Dendritic cell treated with granulocyte-macrophage colony-stimulating factor and Interleukin-4, amounts not matched to agents 40 ng/mL and 50 ng/mL, for 4 days (primary cell): ENCODE results near the gene SMAD1.
"Not testable (repeated sequence)": the region's sequence is repeated elsewhere in the genome, so short reads cannot be mapped to it uniquely, and the experiment has no call there.

Source experiments
- H3K27ac Mint-ChIP-seq: one replicate; pipeline ENCODE4 v1.8.0; 2022; ENCODE audit warnings: mild to moderate bottlenecking, mixed read lengths
- H3K27me3 Mint-ChIP-seq: one replicate; pipeline ENCODE4 v1.8.0; 2022; ENCODE audit warnings: mild to moderate bottlenecking, mixed read lengths
- H3K36me3 Mint-ChIP-seq: one replicate; pipeline ENCODE4 v1.8.0; 2022; ENCODE audit warnings: low read depth, mixed read lengths
- H3K4me1 Mint-ChIP-seq: one replicate; pipeline ENCODE4 v1.8.0; 2022; ENCODE audit warnings: low read depth, mixed read lengths
- H3K4me3 Mint-ChIP-seq: one replicate; pipeline ENCODE4 v1.8.0; 2022; ENCODE audit warnings: mild to moderate bottlenecking, moderate library complexity, mixed read lengths
- H3K9me3 Mint-ChIP-seq: one replicate; pipeline ENCODE4 v1.8.0; 2022; ENCODE audit warnings: mixed read lengths
- intact Hi-C: fragments of 100-400 bp; cut with micrococcal nuclease; formaldehyde crosslinking; loops from one replicate; pipeline ENCODE4 v1.15.0; 2022

SMAD1 gene

DNA sequence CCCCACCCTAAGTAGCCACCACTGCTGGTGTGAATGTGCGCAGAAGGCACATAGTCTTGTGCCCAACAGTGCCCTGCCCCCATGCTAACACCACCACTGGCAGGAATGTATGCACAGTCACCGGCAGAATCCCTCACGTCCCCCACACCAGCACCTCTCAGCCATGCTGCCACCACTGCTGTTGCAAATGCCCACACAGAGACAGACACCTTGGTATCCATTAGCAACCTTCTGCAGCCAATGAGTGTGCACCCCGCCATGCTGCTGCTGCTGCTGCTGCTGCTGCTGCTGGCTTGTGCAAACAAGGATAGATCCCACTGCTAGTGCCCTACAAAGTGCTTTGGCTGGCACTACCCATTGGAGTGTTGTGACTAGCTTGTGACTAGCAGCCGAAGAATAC lies 85.1 kb downstream of the SMAD1 start:
- intact Hi-C loops = no loop called here
- Mint-ChIP-seq H3K27me3 (no peaks in the 10 kb centered on the region), H3K36me3 (no peaks in the 10 kb centered on the region), H3K4me1 (no peaks in the 10 kb centered on the region), H3K4me3 (no peak overlapping the region), H3K27ac (no peak overlapping the region), H3K9me3 (peaks cover 15% of the 10 kb centered on the region)

DNA sequence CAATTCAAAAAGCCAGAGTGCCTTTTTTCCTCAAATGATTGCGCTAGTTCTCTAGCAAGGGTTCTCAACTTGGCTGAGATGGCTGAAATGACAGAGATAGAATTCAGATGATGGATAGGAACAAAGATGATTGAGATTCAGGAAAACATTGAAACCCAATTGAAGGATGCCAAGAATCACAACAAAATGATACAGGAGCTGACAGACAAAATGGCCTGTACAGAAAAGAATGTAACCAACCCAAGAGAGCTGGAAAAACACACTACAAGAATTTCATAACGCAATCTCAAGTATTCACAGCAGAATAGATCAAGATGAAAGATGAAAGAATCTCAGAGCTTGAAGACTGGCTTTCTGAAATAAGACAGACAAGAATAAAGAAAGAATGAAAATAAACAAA lies 85.9 kb downstream of the SMAD1 start:
- peaks cover 22% of the 10 kb centered on the region for H3K9me3 Mint-ChIP-seq
- intact Hi-C loops = no loop called here
- H3K36me3 Mint-ChIP-seq = no peaks in the 10 kb centered on the region
- H3K4me3 Mint-ChIP-seq = no peak overlapping the region
- no peak overlapping the region for H3K27ac Mint-ChIP-seq
- no peaks in the 10 kb centered on the region for H3K4me1 Mint-ChIP-seq
- no peaks in the 10 kb centered on the region for H3K27me3 Mint-ChIP-seq

DNA sequence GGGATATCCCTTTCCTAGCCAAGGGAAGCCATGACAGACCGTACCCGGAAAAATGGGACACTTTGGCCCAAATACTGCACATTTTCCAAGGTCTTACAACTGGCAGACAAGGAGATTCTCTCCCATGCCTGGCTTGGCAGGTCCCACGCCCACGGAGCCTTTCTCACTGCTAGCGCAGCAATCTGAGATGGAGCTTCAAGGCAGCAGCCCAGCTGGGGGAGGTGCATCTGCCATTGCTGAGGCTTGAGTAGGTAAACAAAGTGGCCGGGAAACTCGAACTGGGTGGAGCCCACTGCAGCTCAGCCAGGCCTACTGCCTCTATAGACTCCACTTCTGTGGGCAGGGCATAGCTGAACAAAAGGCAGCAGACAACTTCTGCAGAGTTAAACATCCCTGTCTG lies 92.9 kb downstream of the SMAD1 start:
- H3K4me1 Mint-ChIP-seq, H3K4me3 Mint-ChIP-seq, intact Hi-C loops, H3K27ac Mint-ChIP-seq, H3K36me3 Mint-ChIP-seq, H3K9me3 Mint-ChIP-seq, H3K27me3 Mint-ChIP-seq: not testable (repeated sequence)

DNA sequence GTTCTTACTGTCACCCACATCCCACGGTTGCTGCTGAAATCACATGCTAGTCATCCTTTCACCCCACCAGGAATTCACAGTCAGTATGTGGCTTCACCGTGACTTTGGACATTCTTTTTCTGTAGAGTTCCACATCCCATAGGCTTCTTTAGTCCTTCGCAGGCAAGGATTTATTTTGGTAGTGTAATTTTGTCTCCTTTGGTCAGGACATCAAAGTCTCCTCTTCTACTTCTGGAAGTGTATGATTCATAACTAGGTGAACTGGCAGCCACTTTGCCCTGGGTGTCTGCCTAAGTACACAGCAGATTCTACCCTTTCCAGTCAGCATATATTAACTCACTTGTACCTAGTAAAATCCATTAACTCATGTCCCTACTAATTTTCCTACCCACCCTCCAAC lies 99.3 kb downstream of the SMAD1 start:
- no peak overlapping the region for H3K27ac Mint-ChIP-seq
- no peaks in the 10 kb centered on the region for H3K4me1 Mint-ChIP-seq
- intact Hi-C loops = no loop called here
- no peaks in the 10 kb centered on the region for H3K9me3 Mint-ChIP-seq
- H3K27me3 Mint-ChIP-seq = peaks cover 2% of the 10 kb centered on the region
- H3K36me3 Mint-ChIP-seq = no peaks in the 10 kb centered on the region
- no peak overlapping the region for H3K4me3 Mint-ChIP-seq

DNA sequence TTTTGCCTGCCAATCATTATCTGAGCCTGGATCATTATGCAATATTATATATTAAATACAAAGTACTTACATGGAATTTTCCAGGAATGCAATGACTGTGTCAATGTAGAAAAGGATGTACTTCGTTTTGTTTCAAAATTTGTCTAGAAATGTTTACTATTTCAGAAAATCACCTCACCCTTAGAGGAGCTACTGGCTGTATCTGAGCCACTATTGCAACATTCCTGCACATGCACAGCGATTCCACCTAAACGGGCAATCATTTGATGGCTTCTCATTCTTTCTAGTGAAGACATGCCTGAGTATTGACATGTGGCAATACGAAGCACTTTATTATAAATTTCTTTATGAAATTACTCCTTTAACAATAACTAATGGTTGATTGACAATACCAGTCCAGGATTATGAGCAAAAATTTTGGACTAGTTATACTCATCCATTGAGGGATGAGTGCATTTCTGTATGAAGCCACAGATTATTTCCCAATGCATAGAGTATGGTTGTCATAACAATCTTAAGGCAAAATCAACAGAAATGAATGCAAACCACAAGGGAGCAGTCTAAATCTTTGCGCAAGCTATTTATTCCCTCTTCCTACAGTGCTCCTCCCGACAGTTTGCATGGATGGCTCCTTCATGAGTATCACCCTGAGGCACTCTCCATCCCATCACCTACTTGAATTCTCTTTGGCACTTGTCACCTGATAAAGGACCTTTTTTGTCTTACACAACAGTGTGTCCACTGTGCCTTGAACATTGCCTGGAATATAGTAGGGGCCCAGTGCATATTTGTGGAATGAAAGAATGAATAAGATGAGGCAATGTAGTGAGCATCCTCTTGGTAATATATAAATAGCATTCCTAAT lies 101.8 kb downstream of the SMAD1 start:
- H3K36me3 Mint-ChIP-seq = no peaks in the 10 kb centered on the region
- H3K27ac Mint-ChIP-seq = no peak overlapping the region
- intact Hi-C loops = no loop called here
- H3K27me3 Mint-ChIP-seq = peaks cover 4% of the 10 kb centered on the region
- H3K4me3 Mint-ChIP-seq = no peak overlapping the region
- H3K9me3 Mint-ChIP-seq = no peaks in the 10 kb centered on the region
- peaks cover 8% of the 10 kb centered on the region for H3K4me1 Mint-ChIP-seq

DNA sequence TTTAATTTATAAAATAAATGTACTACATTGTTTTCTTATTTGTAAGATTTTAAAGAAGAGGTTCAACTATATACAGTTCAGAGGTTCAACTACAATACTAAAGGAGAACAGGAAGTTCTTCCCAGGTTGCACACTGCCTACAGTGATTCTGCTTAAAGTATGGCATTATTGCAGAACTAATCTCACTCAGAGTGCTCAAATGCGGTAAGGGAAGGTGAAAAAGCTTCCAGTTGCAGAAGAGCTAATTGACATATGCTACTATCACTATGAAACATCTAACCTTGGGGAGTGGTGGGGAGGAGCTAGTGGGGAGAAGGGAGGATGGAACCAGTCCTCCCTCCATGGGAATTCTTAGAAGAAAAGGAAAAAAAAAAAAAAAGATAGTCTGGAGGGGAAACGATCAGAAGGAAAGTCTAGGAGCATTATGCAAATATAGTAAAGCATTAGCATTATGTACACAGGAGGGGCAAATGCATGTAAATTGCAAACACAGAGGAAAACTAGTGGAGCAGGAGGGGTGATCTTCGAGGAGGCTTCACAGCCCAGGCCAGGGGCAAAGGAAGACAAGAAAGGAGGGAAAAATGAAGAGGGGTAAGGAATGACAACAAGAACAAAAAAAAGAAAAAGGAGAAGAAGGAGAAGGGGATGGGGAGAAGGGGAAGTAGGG lies 105.6 kb downstream of the SMAD1 start:
- H3K9me3 Mint-ChIP-seq = no peaks in the 10 kb centered on the region
- H3K27me3 Mint-ChIP-seq = peaks cover 4% of the 10 kb centered on the region
- peaks cover 8% of the 10 kb centered on the region for H3K4me1 Mint-ChIP-seq
- no peak overlapping the region for H3K4me3 Mint-ChIP-seq
- H3K36me3 Mint-ChIP-seq = no peaks in the 10 kb centered on the region
- intact Hi-C loops = no loop called here
- H3K27ac Mint-ChIP-seq = no peak overlapping the region

DNA sequence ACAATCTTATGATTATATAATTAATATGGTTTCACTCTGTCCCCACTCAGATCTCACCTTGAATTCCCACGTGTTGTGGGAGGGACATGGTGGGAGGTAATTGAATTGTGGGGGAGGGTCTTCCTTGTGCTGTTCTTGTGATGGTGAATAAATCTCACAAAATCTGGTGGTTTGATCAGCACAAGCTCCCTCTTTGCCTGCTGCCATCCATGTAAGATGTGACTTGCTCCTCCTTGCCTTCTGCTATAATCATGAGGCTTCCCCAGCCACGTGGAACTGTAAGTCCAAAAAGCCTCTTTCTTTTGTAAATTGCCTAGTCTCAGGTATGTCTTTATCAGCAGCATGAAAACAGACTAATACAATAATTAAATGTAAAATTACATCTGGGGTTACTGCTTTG lies 107.7 kb downstream of the SMAD1 start:
- H3K27me3 Mint-ChIP-seq, H3K4me1 Mint-ChIP-seq, H3K4me3 Mint-ChIP-seq: not testable (repeated sequence)

DNA sequence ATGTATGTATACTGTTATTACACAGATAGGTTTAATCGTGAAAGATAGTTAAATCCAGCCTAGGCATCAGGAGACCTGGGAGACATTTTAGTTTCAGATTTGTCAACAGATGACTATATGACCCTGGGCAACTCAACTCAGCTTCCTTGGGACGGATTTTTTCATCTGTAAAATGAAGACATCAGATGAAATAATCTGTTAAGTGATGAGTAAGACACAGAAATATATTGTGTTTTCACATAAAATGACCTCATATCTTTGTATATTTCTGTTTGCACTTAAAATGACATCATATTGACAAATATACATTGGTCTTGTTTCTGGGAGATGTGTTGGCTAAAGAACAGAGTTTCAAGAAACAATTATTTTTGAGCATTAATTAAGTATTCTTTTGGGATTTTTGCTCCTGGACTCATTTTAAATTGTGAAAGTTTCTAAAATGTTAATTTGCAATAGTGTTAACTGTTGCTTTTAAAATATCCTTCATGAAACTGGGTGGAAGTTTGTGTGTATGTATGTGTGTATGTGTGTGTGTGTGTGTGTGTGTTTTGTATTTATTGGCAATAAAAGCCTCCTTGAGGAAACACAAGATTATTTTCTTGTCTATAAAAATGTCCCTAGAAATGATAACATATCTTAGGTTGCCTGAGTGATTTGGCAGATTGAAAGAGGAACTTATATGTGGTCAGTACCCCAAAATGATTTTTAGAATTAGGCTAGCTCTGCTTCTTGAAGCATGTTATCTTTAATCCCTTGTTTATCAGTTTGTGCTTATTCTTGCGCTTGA lies 108.5 kb downstream of the SMAD1 start:
- Mint-ChIP-seq H3K9me3 (no peaks in the 10 kb centered on the region), H3K27ac (no peak overlapping the region), H3K4me3 (no peak overlapping the region), H3K27me3 (peaks cover 4% of the 10 kb centered on the region), H3K36me3 (no peaks in the 10 kb centered on the region), H3K4me1 (peaks cover 8% of the 10 kb centered on the region)
- intact Hi-C loops = no loop called here

More for the DNA sequence above, 107.7 kb downstream of the SMAD1 start:
- H3K9me3 Mint-ChIP-seq, intact Hi-C loops, H3K36me3 Mint-ChIP-seq, H3K27ac Mint-ChIP-seq: not testable (repeated sequence)

DNA sequence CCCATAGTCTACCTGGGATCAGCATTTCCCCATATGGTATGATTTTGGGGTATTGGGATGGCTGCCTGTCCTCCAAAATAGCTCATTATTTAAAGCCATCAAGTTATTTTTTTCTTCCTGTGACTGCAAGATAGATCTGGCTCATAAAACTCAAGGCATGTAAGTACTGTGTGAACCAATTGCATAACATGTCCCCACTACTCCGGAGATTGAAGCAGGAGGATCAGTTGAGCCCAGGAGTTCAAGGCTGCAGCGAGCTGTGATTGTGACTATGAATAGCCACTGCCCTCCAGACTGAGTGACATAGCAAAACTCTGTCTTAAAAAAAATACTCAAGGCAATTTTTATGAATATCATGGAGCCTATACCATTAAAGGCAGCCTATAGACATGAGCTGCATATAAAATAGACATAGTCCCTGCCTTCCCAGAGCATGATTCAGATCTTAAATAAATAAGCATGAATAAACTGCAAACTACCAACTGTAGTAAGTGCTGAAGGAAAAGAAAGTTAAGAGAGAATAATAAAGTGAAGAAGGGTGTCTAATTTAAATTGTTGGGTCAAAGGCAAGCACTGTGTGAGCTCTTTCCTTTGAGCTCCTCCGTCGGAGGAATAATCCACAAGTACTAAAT lies 120.6 kb downstream of the SMAD1 start:
- Mint-ChIP-seq H3K27me3 (no peaks in the 10 kb centered on the region), H3K4me1 (no peaks in the 10 kb centered on the region)

DNA sequence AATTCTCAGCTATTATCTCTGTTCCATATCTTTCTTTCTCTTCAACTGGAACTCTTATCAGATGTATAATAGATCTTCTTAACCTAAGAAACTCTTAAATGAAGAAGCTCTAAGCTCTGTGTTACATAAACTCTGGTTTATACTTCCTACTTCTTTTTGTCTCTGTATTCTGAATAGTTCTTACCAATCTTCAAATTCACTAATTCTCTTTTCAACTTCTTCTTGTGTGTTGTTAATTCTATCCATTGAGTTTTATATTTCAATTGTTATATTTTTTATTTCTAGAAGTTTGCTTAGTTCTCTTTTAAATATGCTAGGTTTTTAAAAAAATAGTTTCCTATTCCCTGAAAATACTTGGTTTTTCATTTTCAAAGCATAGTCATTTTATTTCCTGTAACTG lies 124.3 kb downstream of the SMAD1 start:
- H3K9me3 Mint-ChIP-seq = peaks cover 14% of the 10 kb centered on the region
- H3K36me3 Mint-ChIP-seq = no peaks in the 10 kb centered on the region
- no peak overlapping the region for H3K4me3 Mint-ChIP-seq
- peaks cover under 1% of the 10 kb centered on the region for H3K4me1 Mint-ChIP-seq
- H3K27ac Mint-ChIP-seq = no peak overlapping the region
- intact Hi-C loops = loop anchor here (5.0 kb wide), 2 partner anchors 49 to 1429 kb away; no protein-coding TSS in a partner anchor
- no peaks in the 10 kb centered on the region for H3K27me3 Mint-ChIP-seq

More for the DNA sequence above, 120.6 kb downstream of the SMAD1 start:
- no peak overlapping the region for H3K4me3 Mint-ChIP-seq
- H3K27ac Mint-ChIP-seq = no peak overlapping the region
- H3K9me3 Mint-ChIP-seq = peaks cover 16% of the 10 kb centered on the region
- intact Hi-C loops = no loop called here
- H3K36me3 Mint-ChIP-seq = no peaks in the 10 kb centered on the region
